GM19463 (cell line): ENCODE data around the gene BBIP1.

Experiments used
- ATAC-seq: cut with Tn5 transposase; IDR thresholded peaks from one replicate; pipeline ENCODE4 v1.9.1; 2021; ENCODE audit warnings: mild to moderate bottlenecking, moderate library complexity; ENCODE audit not compliant: unreplicated experiment

The BBIP1 gene

DNA sequence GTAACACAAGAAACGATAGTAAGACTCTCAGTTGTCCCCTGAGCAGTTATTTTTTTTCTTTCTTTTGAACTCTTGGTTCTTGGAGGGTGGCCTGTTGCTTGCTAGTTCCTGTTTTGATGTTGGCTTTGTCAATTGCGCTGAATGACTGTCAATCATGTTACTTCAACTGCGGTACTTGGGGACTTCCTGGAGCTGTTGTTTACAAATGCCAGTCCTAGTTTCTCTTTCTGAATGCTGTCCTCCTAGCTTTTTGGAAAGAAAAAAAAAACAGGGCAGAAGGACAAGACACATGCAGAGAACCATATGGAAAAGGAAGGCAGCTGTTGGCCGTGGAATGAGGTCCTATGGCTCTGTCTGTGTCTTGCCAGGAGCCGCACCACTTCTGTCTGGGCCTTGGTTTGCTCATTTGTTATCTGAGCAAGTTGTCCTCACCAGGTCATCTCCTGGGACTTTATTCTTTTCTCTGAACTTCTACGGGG is 54.3 kb downstream of the BBIP1 start:
- peak; percentile 48 for ATAC-seq

- no peak for ATAC-seq
Measured at GRCh38 chr10:110863956-110864355, 55.0 kb downstream of the BBIP1 start.

DNA sequence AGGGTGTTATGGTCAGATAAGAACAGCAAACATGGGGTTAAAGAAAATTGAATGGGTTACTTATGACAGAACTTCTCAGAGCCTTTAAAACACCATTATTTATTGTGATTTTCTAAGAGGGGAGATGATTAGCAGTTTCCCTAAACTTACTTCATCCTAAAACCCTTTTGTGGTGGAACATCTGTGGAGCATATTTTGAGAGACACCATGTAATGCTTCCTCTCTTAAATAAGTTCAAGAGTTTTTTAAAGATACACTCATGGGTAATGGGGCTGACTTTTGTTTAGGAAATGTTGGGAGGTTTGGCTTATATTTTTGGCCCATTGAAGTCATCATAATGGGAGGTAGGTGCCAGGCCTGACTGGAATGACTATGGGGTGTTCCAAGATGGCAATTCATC is 55.6 kb downstream of the BBIP1 start:
- no peak for ATAC-seq

DNA sequence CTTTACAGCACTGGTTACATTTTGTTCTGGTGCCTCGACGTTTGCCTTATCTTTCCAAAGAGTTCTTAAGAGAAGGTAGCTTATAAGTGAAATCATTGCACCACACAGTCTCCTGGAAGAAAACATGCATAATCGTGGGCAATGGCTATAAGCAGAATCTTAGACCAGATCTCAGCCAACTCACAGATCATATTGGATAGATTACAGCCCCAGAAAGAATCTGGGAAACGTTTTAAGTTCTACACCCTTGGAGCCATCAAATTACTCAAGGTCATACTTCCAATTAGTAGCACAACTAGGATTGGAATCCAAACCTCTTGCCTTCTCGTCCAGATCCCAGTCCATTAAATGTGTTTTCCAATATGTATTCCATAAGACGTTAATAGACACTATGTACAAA is 56.0 kb downstream of the BBIP1 start:
- no peak for ATAC-seq

DNA sequence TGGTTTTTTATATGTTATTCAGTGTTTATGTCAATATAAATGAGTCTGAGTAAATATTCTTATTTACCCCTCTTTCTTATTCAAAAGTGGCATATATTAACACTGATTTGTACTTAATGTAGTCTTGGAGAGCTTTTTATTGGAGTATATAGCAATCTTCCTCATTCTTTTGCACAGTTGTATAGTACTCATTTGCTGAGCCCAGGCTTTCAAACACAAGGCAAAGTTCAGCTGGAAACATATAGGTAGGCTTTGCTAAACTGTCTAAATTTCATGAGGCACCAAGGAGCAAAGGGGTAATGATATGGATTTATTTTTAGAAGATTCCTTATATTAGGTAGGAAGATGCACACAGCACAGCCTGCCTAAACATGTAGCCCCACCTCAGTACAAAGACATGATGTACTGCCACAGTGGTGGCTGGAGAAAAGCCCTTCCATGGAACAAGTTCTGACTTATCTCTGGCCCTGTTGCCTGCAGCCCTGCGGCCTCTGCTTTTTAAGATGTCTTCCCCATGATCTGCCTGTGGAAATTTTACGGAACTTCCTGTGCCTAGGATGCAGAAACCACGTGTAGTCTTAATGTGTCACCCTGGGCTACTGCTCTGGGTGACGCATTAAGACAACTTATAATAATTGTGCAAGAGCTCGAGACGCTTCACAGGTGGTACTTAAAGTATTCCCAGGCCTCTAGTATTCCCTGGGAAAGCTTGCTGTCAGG is 56.9 kb downstream of the BBIP1 start:
- no peak for ATAC-seq

- ATAC-seq, result no peak
Measured at GRCh38 chr10:110861476-110861875, 57.5 kb downstream of the BBIP1 start.

- ATAC-seq, result peak; percentile 49
Measured at GRCh38 chr10:110860576-110861241, 58.3 kb downstream of the BBIP1 start.

GRCh38 chr10:110859973-110860376 is 59.0 kb downstream of the BBIP1 start:
- ATAC-seq, result no peak

GRCh38 chr10:110859206-110859972 is 59.6 kb downstream of the BBIP1 start:
- no peak for ATAC-seq

DNA sequence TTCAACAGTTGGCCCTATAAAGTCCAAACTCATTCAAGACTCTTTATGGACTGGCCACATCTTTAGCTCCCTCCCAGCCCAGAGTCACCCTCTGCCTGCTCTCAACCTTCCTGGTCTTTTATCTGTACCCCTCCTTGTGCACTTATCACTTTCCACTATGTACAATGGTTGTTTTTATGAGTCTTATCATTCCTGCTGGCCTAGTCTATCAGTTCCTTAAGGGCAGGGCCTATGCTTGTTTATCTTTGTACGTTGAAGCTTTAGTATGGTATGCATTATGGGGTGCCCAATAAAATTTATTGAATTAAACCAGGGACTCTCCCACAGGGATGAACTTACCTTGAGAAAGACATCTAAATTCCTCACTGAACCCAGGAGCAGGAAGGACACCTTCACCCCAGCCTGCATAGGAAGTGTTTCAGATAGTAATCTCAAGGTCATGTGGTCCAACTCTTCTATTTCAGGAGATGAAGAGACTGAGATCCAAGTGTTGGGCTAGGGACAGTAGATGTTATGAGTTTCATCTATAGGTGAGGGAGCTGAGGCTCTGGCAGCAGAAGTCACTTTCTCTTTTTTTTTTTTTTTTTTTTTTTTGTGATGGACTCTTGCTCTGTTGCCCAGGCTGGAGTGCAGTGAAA is 60.6 kb downstream of the BBIP1 start:
- no peak for ATAC-seq

GRCh38 chr10:110857265-110858171 is 61.5 kb downstream of the BBIP1 start:
- no peak for ATAC-seq

- no peak for ATAC-seq
Measured at GRCh38 chr10:110853921-110854605, 64.9 kb downstream of the BBIP1 start.

DNA sequence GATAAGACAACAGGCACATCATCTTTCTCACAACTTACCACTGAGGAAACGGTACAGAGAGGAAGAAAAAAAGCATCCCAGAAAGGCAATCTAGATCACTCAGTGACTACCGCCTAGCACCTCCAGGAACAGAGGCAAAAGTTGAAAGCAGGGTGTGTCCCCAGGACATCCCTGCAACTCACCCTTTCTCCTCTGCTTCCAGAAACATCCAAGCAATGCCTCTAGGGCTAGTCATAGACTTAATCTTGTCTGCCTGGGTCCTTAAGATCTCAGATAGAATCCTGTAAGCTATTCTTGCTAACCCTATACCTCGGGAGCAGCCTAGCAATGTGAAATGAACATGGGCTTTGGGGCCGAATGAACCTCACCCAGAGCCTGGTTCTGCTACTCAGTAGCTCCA is 66.0 kb downstream of the BBIP1 start:
- ATAC-seq, result no peak

DNA sequence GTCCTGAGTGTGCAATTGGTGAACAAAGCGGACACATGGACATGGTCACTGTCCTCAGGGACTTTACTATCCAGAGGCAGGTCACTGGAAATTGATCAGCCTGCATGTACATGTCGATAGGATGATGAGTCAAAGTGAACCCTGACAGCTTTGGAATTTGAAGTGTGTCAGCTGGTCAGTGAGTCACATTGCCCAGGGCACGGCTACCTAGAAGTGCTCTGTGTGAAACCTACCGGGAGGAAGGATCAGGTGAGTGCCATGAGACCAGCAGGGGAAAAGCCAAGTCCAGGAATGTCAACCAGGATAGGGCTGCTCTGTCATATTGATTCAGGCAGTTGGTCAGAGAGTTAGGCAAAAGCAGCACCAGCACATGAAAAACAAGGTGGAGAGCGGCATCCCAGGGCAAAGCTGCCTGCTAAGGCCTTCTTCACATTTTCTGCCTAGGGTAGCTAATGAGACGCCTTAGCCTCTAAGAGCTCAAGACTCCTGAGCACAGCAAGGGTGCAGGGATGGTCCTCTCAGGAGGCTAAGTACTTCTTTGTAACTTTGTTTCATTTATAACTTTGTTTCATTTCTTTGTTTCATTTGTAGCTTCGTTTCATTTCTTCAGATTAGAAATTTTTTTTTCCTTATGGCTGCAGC is 66.6 kb downstream of the BBIP1 start:
- peak; percentile 48 for ATAC-seq

DNA sequence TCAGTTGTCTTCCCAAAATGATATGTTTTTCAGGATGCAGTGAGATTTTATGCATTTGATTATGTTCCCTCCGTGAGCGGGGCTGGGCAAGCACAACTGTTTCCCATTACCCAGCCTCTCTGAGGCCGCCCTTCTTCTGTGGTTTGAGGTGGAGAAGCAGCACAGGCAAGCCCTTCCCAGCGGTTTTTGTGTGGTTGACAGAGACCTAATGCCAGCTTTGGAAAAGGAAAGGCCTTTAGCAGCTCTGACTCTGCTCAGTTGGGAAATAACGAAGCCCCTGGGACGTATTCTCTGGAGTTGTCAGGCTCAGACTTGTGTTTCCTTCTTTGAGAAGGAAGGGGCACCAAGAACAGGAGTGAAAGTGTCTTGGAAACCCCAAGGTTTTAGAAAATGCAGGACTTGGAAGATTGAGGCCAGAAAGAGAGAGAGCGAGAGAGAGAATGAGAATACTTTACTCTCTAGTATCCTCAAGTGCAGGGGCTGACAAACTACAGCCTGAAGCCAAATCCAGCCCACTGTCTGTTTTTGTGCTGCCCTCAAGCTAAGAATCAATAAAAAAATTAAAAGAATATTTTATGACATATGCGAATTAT is 67.9 kb downstream of the BBIP1 start:
- ATAC-seq, result no peak

- no peak for ATAC-seq
Measured at GRCh38 chr10:110850099-110850498, 68.9 kb downstream of the BBIP1 start.
